ENCODE data around the gene EPB41L3.

Gene EPB41L3

DNA sequence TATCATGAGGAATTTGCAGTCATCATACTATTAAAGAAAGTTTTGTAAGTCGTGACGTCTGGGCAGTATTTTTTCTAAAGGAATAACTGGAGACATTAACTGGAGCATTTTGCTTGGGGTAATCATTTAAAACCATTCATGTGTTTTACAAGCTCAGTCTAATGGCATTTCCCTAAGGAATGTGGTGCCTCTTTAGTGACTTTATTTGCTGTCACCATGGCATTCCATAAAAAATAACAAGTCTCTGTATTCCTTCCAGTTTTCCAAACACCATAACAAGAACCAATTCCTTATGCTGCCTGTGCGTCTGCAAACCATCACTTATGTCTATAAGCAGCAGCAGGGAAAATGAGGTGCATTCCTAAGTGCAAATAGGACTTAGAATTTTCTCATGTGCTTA, 82.8 kb downstream of the EPB41L3 start (continued):
- TF ChIP-seq, protein P1, sequence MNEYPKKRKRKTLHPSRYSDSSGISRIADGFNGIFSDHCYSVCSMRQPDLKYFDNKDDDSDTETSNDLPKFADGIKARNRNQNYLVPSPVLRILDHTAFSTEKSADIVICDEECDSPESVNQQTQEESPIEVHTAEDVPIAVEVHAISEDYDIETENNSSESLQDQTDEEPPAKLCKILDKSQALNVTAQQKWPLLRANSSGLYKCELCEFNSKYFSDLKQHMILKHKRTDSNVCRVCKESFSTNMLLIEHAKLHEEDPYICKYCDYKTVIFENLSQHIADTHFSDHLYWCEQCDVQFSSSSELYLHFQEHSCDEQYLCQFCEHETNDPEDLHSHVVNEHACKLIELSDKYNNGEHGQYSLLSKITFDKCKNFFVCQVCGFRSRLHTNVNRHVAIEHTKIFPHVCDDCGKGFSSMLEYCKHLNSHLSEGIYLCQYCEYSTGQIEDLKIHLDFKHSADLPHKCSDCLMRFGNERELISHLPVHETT (tag by site-specific recombination; IDR thresholded peaks at IDR 0.05) = no peak

DNA sequence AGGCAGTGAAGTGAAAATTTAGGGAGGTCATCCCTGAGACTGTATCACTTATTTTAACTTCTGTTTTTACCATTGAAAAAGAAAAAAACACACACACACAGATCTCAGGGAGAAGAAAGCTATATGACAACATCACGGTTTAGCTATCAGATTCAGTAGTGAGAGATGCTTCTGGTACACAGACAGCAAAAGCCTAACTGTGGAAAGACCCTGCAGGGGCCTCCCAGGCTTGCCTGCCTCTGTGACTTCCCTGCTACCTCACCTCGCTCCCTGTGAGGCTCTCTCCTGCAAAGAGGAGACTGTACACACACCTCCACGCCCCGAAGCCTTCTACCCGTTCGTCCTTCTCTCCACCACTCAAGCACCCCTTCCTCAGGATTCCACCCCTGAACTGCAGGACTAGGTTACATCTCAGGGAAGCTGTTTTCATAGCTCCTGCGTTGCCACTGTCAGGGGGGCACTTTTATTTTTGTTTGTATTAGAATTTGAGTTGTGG, 86.3 kb downstream of the EPB41L3 start:
- H3K27ac ChIP-seq (ENCODE audit: extremely low read depth, low read depth, low read length) = no peak overlapping the region; the same call in 1 of the 2 replicates
- H3K4me1 ChIP-seq (ENCODE audit: control insufficient read depth, insufficient read depth, low read length) = peaks cover 23% of the 10 kb centered on the region
- POLR2A ChIA-PET = interaction anchor here (1.0 kb wide), 1 partner anchor 10 kb away, joined by 3 read pairs; no protein-coding TSS in a partner anchor
- H3K4me3 ChIP-seq (ENCODE audit: low read depth, low read length) = no peak overlapping the region
- TF ChIP-seq ZNF335 (tag by site-specific recombination; conservative IDR thresholded peaks at IDR 0.05) = peak; percentile 42
- TF ChIP-seq, protein P2, sequence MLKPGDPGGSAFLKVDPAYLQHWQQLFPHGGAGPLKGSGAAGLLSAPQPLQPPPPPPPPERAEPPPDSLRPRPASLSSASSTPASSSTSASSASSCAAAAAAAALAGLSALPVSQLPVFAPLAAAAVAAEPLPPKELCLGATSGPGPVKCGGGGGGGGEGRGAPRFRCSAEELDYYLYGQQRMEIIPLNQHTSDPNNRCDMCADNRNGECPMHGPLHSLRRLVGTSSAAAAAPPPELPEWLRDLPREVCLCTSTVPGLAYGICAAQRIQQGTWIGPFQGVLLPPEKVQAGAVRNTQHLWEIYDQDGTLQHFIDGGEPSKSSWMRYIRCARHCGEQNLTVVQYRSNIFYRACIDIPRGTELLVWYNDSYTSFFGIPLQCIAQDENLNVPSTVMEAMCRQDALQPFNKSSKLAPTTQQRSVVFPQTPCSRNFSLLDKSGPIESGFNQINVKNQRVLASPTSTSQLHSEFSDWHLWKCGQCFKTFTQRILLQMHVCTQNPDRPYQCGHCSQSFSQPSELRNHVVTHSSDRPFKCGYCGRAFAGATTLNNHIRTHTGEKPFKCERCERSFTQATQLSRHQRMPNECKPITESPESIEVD (tag by site-specific recombination; IDR thresholded peaks at IDR 0.05) = no peak
- TF ChIP-seq GLIS1 (tag by site-specific recombination; IDR thresholded peaks at IDR 0.05) = peak; percentile 95
- peak; percentile 6; the same call in 1 of the 2 replicates for TF ChIP-seq PRDM1 (tag by site-specific recombination; IDR thresholded peaks at IDR 0.05)
- TF ChIP-seq ZBTB20 (tag by site-specific recombination; IDR thresholded peaks at IDR 0.05) = peak; percentile 42; the same call in 1 of the 2 replicates
- no peak for TF ChIP-seq ZFHX2 (tag by site-specific recombination; conservative IDR thresholded peaks at IDR 0.05)
- TF ChIP-seq GLIS2 (tag by site-specific recombination; IDR thresholded peaks at IDR 0.05) = peak; percentile 74
- CTCF ChIA-PET = interaction anchor here (0.6 to 3.1 kb wide), 12 partner anchors 9 to 384 kb away, joined by 3 to 28 read pairs (median 4); no protein-coding TSS in a partner anchor
- no peaks in the 10 kb centered on the region for H3K9me3 ChIP-seq (ENCODE audit: control insufficient read depth, insufficient read depth, low read depth, low read length)
- no peaks in the 10 kb centered on the region for H3K36me3 ChIP-seq (ENCODE audit: control insufficient read depth in 2 of 2, insufficient read depth in 1 of 2, low read length in 2 of 2)

DNA sequence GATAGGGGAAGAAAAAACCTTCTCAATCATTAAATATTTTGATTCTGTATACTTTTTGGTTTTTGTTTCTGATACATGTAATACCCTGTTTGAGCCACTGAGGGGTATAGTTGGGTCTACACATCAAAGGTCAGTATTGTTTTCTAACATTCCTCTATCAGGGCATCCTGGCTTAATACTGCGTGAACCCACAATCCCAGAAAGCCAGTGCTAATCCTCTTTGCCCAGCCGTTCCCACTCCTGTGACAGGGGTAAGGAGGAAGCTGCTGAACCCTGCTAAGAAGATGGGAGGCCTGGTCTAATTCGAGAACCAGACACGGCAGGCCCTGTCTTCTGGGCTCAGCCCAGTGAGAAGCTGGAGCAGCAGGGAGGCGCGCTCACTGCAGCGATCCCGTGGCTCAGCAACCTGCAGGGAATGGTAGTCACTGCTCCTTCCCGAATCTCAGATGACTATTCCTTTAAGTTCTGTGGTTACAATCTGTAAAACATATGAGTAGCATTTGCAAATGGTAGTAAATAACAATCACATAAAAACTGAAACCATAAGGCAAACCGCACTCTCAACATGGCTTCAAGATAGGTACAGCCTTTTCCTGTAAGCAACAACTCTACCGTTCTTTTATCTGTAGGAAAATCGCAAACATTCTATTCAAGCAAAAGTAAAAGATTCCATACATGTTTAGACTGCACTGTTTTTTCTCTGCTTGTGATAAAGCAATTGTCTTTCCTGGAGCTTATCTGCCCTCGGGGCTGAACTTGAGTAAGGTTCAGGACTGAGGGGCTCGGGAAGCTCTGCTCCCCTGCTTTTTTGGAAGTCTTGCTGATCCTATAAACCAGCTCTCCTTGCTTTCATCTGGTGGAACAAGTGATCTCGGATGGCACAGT, 87.0 kb downstream of the EPB41L3 start:
- no peak overlapping the region for H3K4me3 ChIP-seq (ENCODE audit: low read depth, low read length)
- H3K27ac ChIP-seq (ENCODE audit: extremely low read depth, low read depth, low read length) = no peak overlapping the region
- peaks cover 19% of the 10 kb centered on the region for H3K4me1 ChIP-seq (ENCODE audit: control insufficient read depth, insufficient read depth, low read length)
- TF ChIP-seq ZNF654 (tag by site-specific recombination; IDR thresholded peaks at IDR 0.05; ENCODE audit: low read depth) = peak; percentile 29
- TF ChIP-seq, protein P3, sequence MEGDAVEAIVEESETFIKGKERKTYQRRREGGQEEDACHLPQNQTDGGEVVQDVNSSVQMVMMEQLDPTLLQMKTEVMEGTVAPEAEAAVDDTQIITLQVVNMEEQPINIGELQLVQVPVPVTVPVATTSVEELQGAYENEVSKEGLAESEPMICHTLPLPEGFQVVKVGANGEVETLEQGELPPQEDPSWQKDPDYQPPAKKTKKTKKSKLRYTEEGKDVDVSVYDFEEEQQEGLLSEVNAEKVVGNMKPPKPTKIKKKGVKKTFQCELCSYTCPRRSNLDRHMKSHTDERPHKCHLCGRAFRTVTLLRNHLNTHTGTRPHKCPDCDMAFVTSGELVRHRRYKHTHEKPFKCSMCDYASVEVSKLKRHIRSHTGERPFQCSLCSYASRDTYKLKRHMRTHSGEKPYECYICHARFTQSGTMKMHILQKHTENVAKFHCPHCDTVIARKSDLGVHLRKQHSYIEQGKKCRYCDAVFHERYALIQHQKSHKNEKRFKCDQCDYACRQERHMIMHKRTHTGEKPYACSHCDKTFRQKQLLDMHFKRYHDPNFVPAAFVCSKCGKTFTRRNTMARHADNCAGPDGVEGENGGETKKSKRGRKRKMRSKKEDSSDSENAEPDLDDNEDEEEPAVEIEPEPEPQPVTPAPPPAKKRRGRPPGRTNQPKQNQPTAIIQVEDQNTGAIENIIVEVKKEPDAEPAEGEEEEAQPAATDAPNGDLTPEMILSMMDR (tag by site-specific recombination; IDR thresholded peaks at IDR 0.05) = peak; percentile 60
- TF ChIP-seq, protein P4, sequence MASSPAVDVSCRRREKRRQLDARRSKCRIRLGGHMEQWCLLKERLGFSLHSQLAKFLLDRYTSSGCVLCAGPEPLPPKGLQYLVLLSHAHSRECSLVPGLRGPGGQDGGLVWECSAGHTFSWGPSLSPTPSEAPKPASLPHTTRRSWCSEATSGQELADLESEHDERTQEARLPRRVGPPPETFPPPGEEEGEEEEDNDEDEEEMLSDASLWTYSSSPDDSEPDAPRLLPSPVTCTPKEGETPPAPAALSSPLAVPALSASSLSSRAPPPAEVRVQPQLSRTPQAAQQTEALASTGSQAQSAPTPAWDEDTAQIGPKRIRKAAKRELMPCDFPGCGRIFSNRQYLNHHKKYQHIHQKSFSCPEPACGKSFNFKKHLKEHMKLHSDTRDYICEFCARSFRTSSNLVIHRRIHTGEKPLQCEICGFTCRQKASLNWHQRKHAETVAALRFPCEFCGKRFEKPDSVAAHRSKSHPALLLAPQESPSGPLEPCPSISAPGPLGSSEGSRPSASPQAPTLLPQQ (tag by site-specific recombination; IDR thresholded peaks at IDR 0.05) = no peak
- TF ChIP-seq ZNF140 (tag by site-specific recombination; IDR thresholded peaks at IDR 0.05) = no peak
- 0 out of 2 replicates have a peak, but pooled peaks have one; percentile 12 for TF ChIP-seq ZNF600 (tag by site-specific recombination; IDR thresholded peaks at IDR 0.05)
- TF ChIP-seq, protein P5, sequence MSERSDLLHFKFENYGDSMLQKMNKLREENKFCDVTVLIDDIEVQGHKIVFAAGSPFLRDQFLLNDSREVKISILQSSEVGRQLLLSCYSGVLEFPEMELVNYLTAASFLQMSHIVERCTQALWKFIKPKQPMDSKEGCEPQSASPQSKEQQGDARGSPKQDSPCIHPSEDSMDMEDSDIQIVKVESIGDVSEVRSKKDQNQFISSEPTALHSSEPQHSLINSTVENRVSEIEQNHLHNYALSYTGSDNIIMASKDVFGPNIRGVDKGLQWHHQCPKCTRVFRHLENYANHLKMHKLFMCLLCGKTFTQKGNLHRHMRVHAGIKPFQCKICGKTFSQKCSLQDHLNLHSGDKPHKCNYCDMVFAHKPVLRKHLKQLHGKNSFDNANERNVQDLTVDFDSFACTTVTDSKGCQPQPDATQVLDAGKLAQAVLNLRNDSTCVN (tag by site-specific recombination; optimal IDR thresholded peaks at IDR 0.05) = peak; percentile 12
- TF ChIP-seq ZNF169 (tag by site-specific recombination; IDR thresholded peaks at IDR 0.05) = no peak
- TF ChIP-seq, protein P6, sequence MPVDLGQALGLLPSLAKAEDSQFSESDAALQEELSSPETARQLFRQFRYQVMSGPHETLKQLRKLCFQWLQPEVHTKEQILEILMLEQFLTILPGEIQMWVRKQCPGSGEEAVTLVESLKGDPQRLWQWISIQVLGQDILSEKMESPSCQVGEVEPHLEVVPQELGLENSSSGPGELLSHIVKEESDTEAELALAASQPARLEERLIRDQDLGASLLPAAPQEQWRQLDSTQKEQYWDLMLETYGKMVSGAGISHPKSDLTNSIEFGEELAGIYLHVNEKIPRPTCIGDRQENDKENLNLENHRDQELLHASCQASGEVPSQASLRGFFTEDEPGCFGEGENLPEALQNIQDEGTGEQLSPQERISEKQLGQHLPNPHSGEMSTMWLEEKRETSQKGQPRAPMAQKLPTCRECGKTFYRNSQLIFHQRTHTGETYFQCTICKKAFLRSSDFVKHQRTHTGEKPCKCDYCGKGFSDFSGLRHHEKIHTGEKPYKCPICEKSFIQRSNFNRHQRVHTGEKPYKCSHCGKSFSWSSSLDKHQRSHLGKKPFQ (tag by site-specific recombination; IDR thresholded peaks at IDR 0.05) = no peak
- TF ChIP-seq ZIC2 (tag by site-specific recombination; IDR thresholded peaks at IDR 0.05) = peak; percentile 81

More for the DNA sequence above, 87.0 kb downstream of the EPB41L3 start:
- Histone ChIP-seq H3K9me3 (ENCODE audit: control insufficient read depth, insufficient read depth, low read depth, low read length) (no peaks in the 10 kb centered on the region), H3K36me3 (ENCODE audit: control insufficient read depth in 2 of 2, insufficient read depth in 1 of 2, low read length in 2 of 2) (no peaks in the 10 kb centered on the region)
- ChIA-PET POLR2A (interaction anchor here (1.0 kb wide), 1 partner anchor 9 kb away, joined by 3 read pairs; no protein-coding TSS in a partner anchor), CTCF (interaction anchor here (0.6 to 3.1 kb wide), 15 partner anchors 10 to 383 kb away, joined by 3 to 28 read pairs (median 3); no protein-coding TSS in a partner anchor)
